ENCODE measurements around the gene KPTN. TPM values are rescaled to one million over a fixed set of nuclear protein-coding genes. Genes with fewer than 3 reads are reported as not detected.
"Not testable (repeated sequence)": the region's sequence is repeated elsewhere in the genome, so short reads cannot be mapped to it uniquely, and the experiment has no call there.

The KPTN gene
- polyA plus RNA-seq, 3 donors = 8.2 to 13.5 (median 13.3) TPM

GRCh38 chr19:47495478-47496372, 11.7 kb upstream of the KPTN start:
- DNase-seq (ENCODE audit: extremely low read depth in 1 of 11, low read depth in 9 of 11, low spot score in 4 of 11) = no peak

GRCh38 chr19:47494729-47495128, 10.7 kb upstream of the KPTN start:
- no peak for DNase-seq (ENCODE audit: extremely low read depth in 1 of 11, low read depth in 9 of 11, low spot score in 4 of 11)

- DNase-seq (ENCODE audit: extremely low read depth in 1 of 11, low read depth in 9 of 11, low spot score in 4 of 11) = no peak
These were observed 10.2 kb upstream of the KPTN start for GRCh38 chr19:47494211-47494547.

- no peak for DNase-seq (ENCODE audit: extremely low read depth in 1 of 11, low read depth in 9 of 11, low spot score in 4 of 11)
These were observed 9.6 kb upstream of the KPTN start for GRCh38 chr19:47493378-47494210.

GRCh38 chr19:47492571-47493377, 8.8 kb upstream of the KPTN start:
- no peak for DNase-seq (ENCODE audit: extremely low read depth in 1 of 11, low read depth in 9 of 11, low spot score in 4 of 11)

GRCh38 chr19:47492137-47492533, 8.1 kb upstream of the KPTN start:
- no peak for DNase-seq (ENCODE audit: extremely low read depth in 1 of 11, low read depth in 9 of 11, low spot score in 4 of 11)

GRCh38 chr19:47491358-47492136, 7.5 kb upstream of the KPTN start:
- no peak for DNase-seq (ENCODE audit: extremely low read depth in 1 of 11, low read depth in 9 of 11, low spot score in 4 of 11)

GRCh38 chr19:47490847-47491246, 6.8 kb upstream of the KPTN start:
- DNase-seq (ENCODE audit: extremely low read depth in 1 of 11, low read depth in 9 of 11, low spot score in 4 of 11) = no peak

GRCh38 chr19:47490031-47490430, 6.0 kb upstream of the KPTN start:
- no peak for DNase-seq (ENCODE audit: extremely low read depth in 1 of 11, low read depth in 9 of 11, low spot score in 4 of 11)

GRCh38 chr19:47489072-47489914, 5.3 kb upstream of the KPTN start:
- DNase-seq (ENCODE audit: extremely low read depth in 1 of 11, low read depth in 9 of 11, low spot score in 4 of 11) = no peak

GRCh38 chr19:47487551-47488515, 3.8 kb upstream of the KPTN start:
- no peak for DNase-seq (ENCODE audit: extremely low read depth in 1 of 11, low read depth in 9 of 11, low spot score in 4 of 11)

- DNase-seq (ENCODE audit: extremely low read depth in 1 of 11, low read depth in 9 of 11, low spot score in 4 of 11) = no peak
These were observed 2.9 kb upstream of the KPTN start for GRCh38 chr19:47486900-47487299.

- not testable (repeated sequence) for DNase-seq (ENCODE audit: extremely low read depth in 1 of 11, low read depth in 9 of 11, low spot score in 4 of 11)
These were observed 2.2 kb upstream of the KPTN start for GRCh38 chr19:47486220-47486619.

GRCh38 chr19:47485210-47485609, 1.2 kb upstream of the KPTN start:
- no peak for DNase-seq (ENCODE audit: extremely low read depth in 1 of 11, low read depth in 9 of 11, low spot score in 4 of 11)

GRCh38 chr19:47483200-47483599, 819 bp downstream of the KPTN start:
- DNase-seq (ENCODE audit: extremely low read depth in 1 of 11, low read depth in 9 of 11, low spot score in 4 of 11) = no peak

- DNase-seq (ENCODE audit: extremely low read depth in 1 of 11, low read depth in 9 of 11, low spot score in 4 of 11) = no peak
These were observed 2.5 kb downstream of the KPTN start for GRCh38 chr19:47481460-47482052.
